ENCODE data around the gene MPHOSPH6. TPM values are rescaled to one million over a fixed set of nuclear protein-coding genes. Genes with fewer than 3 reads are reported as not detected.

Gene MPHOSPH6
- total and polyA plus RNA-seq, 2 of the 8 experiments (the other 6 are each of a cell fraction or from before 2014, with no cell fraction given): 19.7 to 32.9 TPM

- TF ChIP-seq CHD7 (IDR thresholded peaks at IDR 0.05; ENCODE audit: insufficient replicate concordance, low read length) (no peak), ASH2L (IDR thresholded peaks at IDR 0.05; ENCODE audit: low read length) (no peak), NRF1 (IDR thresholded peaks at IDR 0.05; ENCODE audit: low read depth, low read length) (no peak), HDAC6 (IDR thresholded peaks at IDR 0.05; ENCODE audit: low read depth, low read length) (no peak), EP300 (IDR thresholded peaks at IDR 0.05; ENCODE audit: borderline replicate concordance in 1 of 2, low read depth in 2 of 2, low read length in 2 of 2) (no peak), EZH2 (IDR thresholded peaks at IDR 0.05; ENCODE audit: low read depth, low read length, severe bottlenecking) (no peak), CEBPB (IDR thresholded peaks at IDR 0.05; ENCODE audit: low read depth, low read length) (no peak), KDM5A (IDR thresholded peaks at IDR 0.05; ENCODE audit: low read length) (no peak), HDAC2 (IDR thresholded peaks at IDR 0.05; ENCODE audit: borderline replicate concordance in 1 of 2, low read depth in 2 of 2, low read length in 2 of 2) (no peak), KDM1A (IDR thresholded peaks at IDR 0.05; ENCODE audit: borderline replicate concordance, low read length) (no peak), BRCA1 (IDR thresholded peaks at IDR 0.05; ENCODE audit: low read depth, low read length) (no peak), SUZ12 (IDR thresholded peaks at IDR 0.05; ENCODE audit: low read length) (no peak)
Observed at GRCh38 chr16:82149536-82149935, 20.5 kb downstream of the MPHOSPH6 start (continued).

Measured in H1 (cell line).